Measurements from ENCODE around the gene INSR. TPM values are rescaled to one million over a fixed set of nuclear protein-coding genes. Genes with fewer than 3 reads are reported as not detected.

Gene INSR
- total RNA-seq, 2 experiments from 2014 or later: 0.42 to 1.1 TPM

- no peaks in the 10 kb centered on the region for H3K36me3 Mint-ChIP-seq (ENCODE audit: low read depth)
- ATAC-seq (no peak), DNase-seq (no peak)
- POLR2A ChIA-PET: no interaction called here
- H3K4me1 Mint-ChIP-seq (ENCODE audit: low read depth): peaks cover 38% of the 10 kb centered on the region
- H3K27ac Mint-ChIP-seq: no peak overlapping the region
- CTCF ChIA-PET: no interaction called here
- no peaks in the 10 kb centered on the region for H3K9me3 Mint-ChIP-seq (ENCODE audit: insufficient read depth)
- H3K27me3 Mint-ChIP-seq (ENCODE audit: low read depth): peaks cover 21% of the 10 kb centered on the region
- no peak overlapping the region for H3K4me3 Mint-ChIP-seq
Observed at GRCh38 chr19:7195046-7195445, 99.2 kb downstream of the INSR start.

GRCh38 chr19:7194566-7194965 lies 99.6 kb downstream of the INSR start:
- no peak overlapping the region for H3K4me3 Mint-ChIP-seq
- no peak for ATAC-seq
- peaks cover 35% of the 10 kb centered on the region for H3K4me1 Mint-ChIP-seq (ENCODE audit: low read depth)
- CTCF ChIA-PET: interaction anchor here (1.8 kb wide), 1 partner anchor 95 kb away, joined by 5 read pairs; no protein-coding TSS in a partner anchor
- H3K27ac Mint-ChIP-seq: no peak overlapping the region
- H3K27me3 Mint-ChIP-seq (ENCODE audit: low read depth): peaks cover 19% of the 10 kb centered on the region
- no peaks in the 10 kb centered on the region for H3K36me3 Mint-ChIP-seq (ENCODE audit: low read depth)
- no peak for DNase-seq
- POLR2A ChIA-PET: no interaction called here
- no peaks in the 10 kb centered on the region for H3K9me3 Mint-ChIP-seq (ENCODE audit: insufficient read depth)

- ChIA-PET CTCF (interaction anchor here (0.7 to 0.9 kb wide), 2 partner anchors 9 to 1619 kb away, joined by 3 read pairs; no protein-coding TSS in a partner anchor), POLR2A (interaction anchor here (1.0 kb wide), 2 partner anchors 93 to 158 kb away, joined by 3 read pairs; no protein-coding TSS in a partner anchor)
- DNase-seq: peak; percentile 76
- Mint-ChIP-seq H3K4me1 (ENCODE audit: low read depth) (peaks cover 28% of the 10 kb centered on the region), H3K36me3 (ENCODE audit: low read depth) (no peaks in the 10 kb centered on the region), H3K27me3 (ENCODE audit: low read depth) (peaks cover 16% of the 10 kb centered on the region), H3K9me3 (ENCODE audit: insufficient read depth) (no peaks in the 10 kb centered on the region), H3K4me3 (peak overlapping the region; percentile 43), H3K27ac (no peak overlapping the region)
- peak; percentile 64 for ATAC-seq
Observed at GRCh38 chr19:7191946-7192691, 102.1 kb downstream of the INSR start.

DNA sequence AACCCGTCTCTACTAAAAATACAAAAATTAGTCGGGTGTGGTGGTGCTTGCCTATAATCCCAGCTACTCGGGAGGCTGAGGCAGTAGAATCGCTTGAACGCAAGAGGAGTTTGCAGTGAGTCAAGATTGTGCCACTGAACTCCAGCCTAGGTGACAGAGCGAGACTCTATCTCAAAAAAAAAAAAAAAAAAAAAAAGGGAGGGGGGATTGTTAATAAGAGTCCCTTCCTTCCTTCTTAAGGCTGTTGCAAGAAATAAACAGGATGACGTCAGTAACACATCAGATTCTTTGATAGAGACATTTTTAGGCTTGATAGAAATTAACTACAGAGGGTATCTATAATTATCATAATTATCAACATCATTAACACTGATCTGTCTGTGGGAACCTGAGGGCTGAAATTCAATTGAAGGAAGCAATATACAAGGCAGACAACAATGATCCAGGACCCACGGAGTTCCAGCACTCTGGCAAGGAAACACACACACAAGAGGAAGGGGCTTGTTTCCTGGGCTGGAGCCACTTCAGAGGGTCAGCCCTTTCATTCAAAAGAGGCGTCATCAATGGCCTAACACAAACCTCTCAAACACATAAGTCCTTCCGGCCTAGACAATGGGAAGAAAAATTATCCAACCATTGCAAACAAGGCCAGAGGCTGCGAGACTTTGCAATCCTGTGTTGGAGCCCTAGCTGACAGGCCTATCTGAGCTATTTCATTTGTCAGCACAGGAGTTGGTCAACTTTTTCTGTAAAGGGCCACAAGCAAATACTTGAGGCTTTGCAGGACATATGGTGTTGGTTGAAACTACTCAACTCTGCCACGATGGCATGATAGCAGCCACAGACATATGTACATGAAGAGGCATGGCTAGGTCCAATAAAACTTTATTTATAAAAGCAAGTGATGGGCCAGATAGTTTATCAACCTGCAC lies 105.2 kb downstream of the INSR start:
- peaks cover 42% of the 10 kb centered on the region for H3K4me1 Mint-ChIP-seq (ENCODE audit: low read depth)
- CTCF ChIA-PET: no interaction called here

GRCh38 chr19:7187605-7188339 lies 106.4 kb downstream of the INSR start:
- Mint-ChIP-seq H3K4me1 (ENCODE audit: low read depth) (peaks cover 49% of the 10 kb centered on the region), H3K27ac (no peak overlapping the region), H3K9me3 (ENCODE audit: insufficient read depth) (no peaks in the 10 kb centered on the region), H3K36me3 (ENCODE audit: low read depth) (no peaks in the 10 kb centered on the region), H3K4me3 (no peak overlapping the region), H3K27me3 (ENCODE audit: low read depth) (peaks cover 14% of the 10 kb centered on the region)
- CTCF ChIA-PET: interaction anchor here (1.3 kb wide), 1 partner anchor 153 kb away, joined by 3 read pairs; no protein-coding TSS in a partner anchor
- POLR2A ChIA-PET: no interaction called here
- DNase-seq (no peak), ATAC-seq (no peak)

More for the DNA sequence above, 105.2 kb downstream of the INSR start:
- no peak for DNase-seq
- H3K4me3 Mint-ChIP-seq: no peak overlapping the region
- no peak for ATAC-seq
- no peaks in the 10 kb centered on the region for H3K36me3 Mint-ChIP-seq (ENCODE audit: low read depth)
- no peaks in the 10 kb centered on the region for H3K9me3 Mint-ChIP-seq (ENCODE audit: insufficient read depth)
- no peak overlapping the region for H3K27ac Mint-ChIP-seq
- H3K27me3 Mint-ChIP-seq (ENCODE audit: low read depth): peaks cover 12% of the 10 kb centered on the region
- POLR2A ChIA-PET: no interaction called here

DNA sequence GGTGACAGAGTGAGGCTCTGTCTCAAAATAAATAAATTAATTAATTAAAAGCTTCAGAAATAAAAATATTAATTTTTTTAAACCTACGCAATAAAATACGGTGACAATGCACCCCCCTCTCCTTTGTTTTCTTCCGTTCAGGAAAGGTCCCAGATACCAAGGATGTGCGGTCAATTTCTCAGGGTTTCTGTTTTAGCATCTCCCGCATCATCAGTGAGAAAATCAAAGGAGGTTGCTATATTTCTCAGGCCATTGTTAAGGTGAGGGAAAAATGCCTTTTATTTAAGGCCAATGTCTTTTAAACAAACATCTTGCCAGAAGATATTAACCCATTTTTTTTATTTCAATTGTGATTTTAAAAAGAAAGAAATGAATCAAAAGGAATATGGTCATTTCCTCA lies 111.7 kb downstream of the INSR start:
- no peaks in the 10 kb centered on the region for H3K36me3 Mint-ChIP-seq (ENCODE audit: low read depth)
- no peak overlapping the region for H3K4me3 Mint-ChIP-seq
- no peak for DNase-seq
- H3K9me3 Mint-ChIP-seq (ENCODE audit: insufficient read depth): no peaks in the 10 kb centered on the region
- peaks cover 37% of the 10 kb centered on the region for H3K4me1 Mint-ChIP-seq (ENCODE audit: low read depth)
- no peak overlapping the region for H3K27ac Mint-ChIP-seq
- ATAC-seq: no peak
- peaks cover 2% of the 10 kb centered on the region for H3K27me3 Mint-ChIP-seq (ENCODE audit: low read depth)
- CTCF ChIA-PET: interaction anchor here (0.9 kb wide), 1 partner anchor 498 kb away, joined by 4 read pairs; the partner anchor contains the start of gene TRAPPC5
- POLR2A ChIA-PET: no interaction called here

DNA sequence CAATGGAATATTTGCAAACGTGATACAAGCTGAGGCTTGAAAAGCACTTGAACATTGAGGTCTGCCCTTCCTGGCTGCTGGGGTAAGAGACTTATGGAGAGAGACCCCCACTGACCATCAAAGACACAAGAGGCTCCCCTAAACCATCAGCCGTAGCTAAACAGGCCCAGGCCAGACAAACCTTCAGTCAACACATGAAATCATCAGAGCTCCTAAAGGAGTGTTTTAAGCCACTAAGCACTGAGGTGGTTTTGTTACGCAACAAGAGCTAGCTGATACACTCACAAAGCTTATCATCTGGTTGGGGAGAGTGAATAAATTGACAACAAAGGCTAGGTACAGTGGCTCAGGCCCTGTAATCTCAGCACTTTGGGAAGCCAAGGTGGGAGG lies 114.3 kb downstream of the INSR start:
- H3K4me1 Mint-ChIP-seq (ENCODE audit: low read depth): peaks cover 18% of the 10 kb centered on the region
- CTCF ChIA-PET: no interaction called here
- H3K9me3 Mint-ChIP-seq (ENCODE audit: insufficient read depth): no peaks in the 10 kb centered on the region
- no peak for DNase-seq
- peaks cover 2% of the 10 kb centered on the region for H3K27me3 Mint-ChIP-seq (ENCODE audit: low read depth)
- no peak overlapping the region for H3K27ac Mint-ChIP-seq
- POLR2A ChIA-PET: no interaction called here
- ATAC-seq: no peak
- no peaks in the 10 kb centered on the region for H3K36me3 Mint-ChIP-seq (ENCODE audit: low read depth)
- H3K4me3 Mint-ChIP-seq: no peak overlapping the region

DNA sequence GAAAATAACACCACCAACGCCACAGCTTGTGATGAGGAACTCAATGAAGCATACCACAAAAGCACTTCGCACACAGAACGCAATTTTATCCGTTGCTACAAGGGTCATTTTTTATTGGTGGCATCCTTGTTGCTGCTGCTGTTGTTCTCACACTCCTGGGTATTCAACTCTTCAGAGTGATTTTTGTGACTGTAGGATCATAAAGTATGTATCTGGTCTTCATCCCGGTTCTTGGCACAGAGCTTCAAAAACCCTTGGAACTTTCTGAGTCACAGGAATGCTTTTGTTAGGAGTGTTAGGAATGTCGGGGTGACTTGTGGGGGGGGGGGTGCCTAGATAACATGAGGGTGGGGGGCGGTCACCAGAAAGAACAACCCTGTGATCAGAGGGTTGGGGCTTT lies 116.3 kb downstream of the INSR start:
- DNase-seq: no peak
- Mint-ChIP-seq H3K36me3 (ENCODE audit: low read depth) (no peaks in the 10 kb centered on the region), H3K4me1 (ENCODE audit: low read depth) (peaks cover 11% of the 10 kb centered on the region), H3K27me3 (ENCODE audit: low read depth) (no peaks in the 10 kb centered on the region), H3K27ac (no peak overlapping the region), H3K4me3 (no peak overlapping the region), H3K9me3 (ENCODE audit: insufficient read depth) (no peaks in the 10 kb centered on the region)
- no peak for ATAC-seq
- POLR2A ChIA-PET: no interaction called here
- CTCF ChIA-PET: no interaction called here

GRCh38 chr19:7176792-7177191 lies 117.4 kb downstream of the INSR start:
- Mint-ChIP-seq H3K27ac (no peak overlapping the region), H3K4me1 (ENCODE audit: low read depth) (peaks cover 7% of the 10 kb centered on the region), H3K9me3 (ENCODE audit: insufficient read depth) (no peaks in the 10 kb centered on the region), H3K36me3 (ENCODE audit: low read depth) (no peaks in the 10 kb centered on the region), H3K4me3 (no peak overlapping the region), H3K27me3 (ENCODE audit: low read depth) (no peaks in the 10 kb centered on the region)
- POLR2A ChIA-PET: no interaction called here
- ATAC-seq (no peak), DNase-seq (no peak)
- CTCF ChIA-PET: no interaction called here

DNA sequence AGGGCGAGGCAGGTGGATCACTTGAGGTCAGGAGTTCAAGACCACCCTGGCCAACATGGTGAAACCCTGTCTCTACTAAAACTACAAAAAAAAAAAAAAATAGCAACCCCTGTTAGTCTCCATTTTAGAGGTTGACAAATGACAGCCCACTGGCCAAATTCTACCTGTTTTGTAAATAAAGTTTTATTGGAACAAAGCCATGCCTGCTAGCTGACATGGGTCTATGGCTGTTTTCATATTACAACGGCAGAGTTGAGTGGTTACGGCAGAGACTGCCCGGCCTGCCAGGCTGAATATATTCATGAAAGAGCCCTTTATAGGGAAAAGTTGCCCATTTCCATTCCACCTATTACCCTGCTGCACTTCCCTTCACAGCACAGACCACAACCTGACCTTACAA lies 121.4 kb downstream of the INSR start:
- H3K27ac Mint-ChIP-seq: no peak overlapping the region
- no peaks in the 10 kb centered on the region for H3K4me1 Mint-ChIP-seq (ENCODE audit: low read depth)
- H3K36me3 Mint-ChIP-seq (ENCODE audit: low read depth): no peaks in the 10 kb centered on the region
- no peak overlapping the region for H3K4me3 Mint-ChIP-seq
- peaks cover 1% of the 10 kb centered on the region for H3K27me3 Mint-ChIP-seq (ENCODE audit: low read depth)
- CTCF ChIA-PET: no interaction called here
- no peak for DNase-seq
- POLR2A ChIA-PET: no interaction called here
- ATAC-seq: no peak
- peaks cover 9% of the 10 kb centered on the region for H3K9me3 Mint-ChIP-seq (ENCODE audit: insufficient read depth)

DNA sequence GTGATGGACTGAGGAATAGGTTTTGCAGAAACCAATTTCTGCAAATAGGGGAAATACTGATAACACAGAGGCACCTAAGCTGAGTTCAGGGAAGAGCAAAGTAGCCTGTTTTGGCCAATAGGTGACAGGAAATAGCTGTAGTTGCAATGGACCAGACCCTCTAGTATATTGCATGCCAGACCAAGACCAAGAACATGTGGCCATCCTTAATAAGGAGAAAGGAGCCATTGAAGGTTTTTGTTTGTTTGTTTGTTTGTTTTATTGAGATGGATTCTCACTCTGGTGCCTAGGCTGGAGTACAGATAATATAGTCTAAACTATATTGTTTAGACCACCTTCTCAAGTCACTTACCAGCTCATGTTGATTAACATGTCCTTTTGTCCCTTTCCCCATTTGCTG lies 123.2 kb downstream of the INSR start:
- peaks cover 9% of the 10 kb centered on the region for H3K9me3 Mint-ChIP-seq (ENCODE audit: insufficient read depth)
- POLR2A ChIA-PET: no interaction called here
- H3K27me3 Mint-ChIP-seq (ENCODE audit: low read depth): peaks cover 1% of the 10 kb centered on the region
- no peak overlapping the region for H3K27ac Mint-ChIP-seq
- ATAC-seq (no peak), DNase-seq (no peak)
- no peaks in the 10 kb centered on the region for H3K4me1 Mint-ChIP-seq (ENCODE audit: low read depth)
- no peak overlapping the region for H3K4me3 Mint-ChIP-seq
- CTCF ChIA-PET: no interaction called here
- H3K36me3 Mint-ChIP-seq (ENCODE audit: low read depth): no peaks in the 10 kb centered on the region

GRCh38 chr19:7168941-7169340 lies 125.3 kb downstream of the INSR start:
- no peak for ATAC-seq

More at GRCh38 chr19:7168941-7169340, 125.3 kb downstream of the INSR start:
- ChIA-PET CTCF (no interaction called here), POLR2A (no interaction called here)
- Mint-ChIP-seq H3K27ac (no peak overlapping the region), H3K4me1 (ENCODE audit: low read depth) (no peaks in the 10 kb centered on the region), H3K27me3 (ENCODE audit: low read depth) (peaks cover 1% of the 10 kb centered on the region), H3K36me3 (ENCODE audit: low read depth) (no peaks in the 10 kb centered on the region), H3K9me3 (ENCODE audit: insufficient read depth) (peaks cover 9% of the 10 kb centered on the region), H3K4me3 (no peak overlapping the region)
- DNase-seq: no peak
